GM12878 (cell line): ENCODE measurements around the gene LRRC51. TPM values are rescaled to one million over a fixed set of nuclear protein-coding genes. Genes with fewer than 3 reads are reported as not detected.

Experiments used
- ATAC-seq: fragments of 200-7000 bp; cut with Tn5 transposase; 3 replicates; pipeline ENCODE4 v1.9.1; 2020; ENCODE audit warnings: mild to moderate bottlenecking, moderate library complexity
- BruUV-seq: library from RNA; stranded (reverse); fragments of 400-500 nt; replicated peaks from 2 replicates; lab custom pipeline; 2021; lab: Mats Ljungman, UMichigan
- CTCF ChIA-PET: fragments of 300-600 bp; sonication (Branson Sonifier 250); formaldehyde crosslinking; extraction: SDS; loops from one replicate; lab custom pipeline; 2021; ENCODE audit warnings: inconsistent platforms; lab: Yijun Ruan, JAX
- POLR2A ChIA-PET: fragments of 350-600 bp; formaldehyde crosslinking; extraction: SDS; loops from one replicate; lab custom pipeline; 2021; ENCODE audit warnings: inconsistent platforms; lab: Charles Lee
- RAD21 ChIA-PET: fragments of 300-600 bp; sonication (Branson Sonifier 250); formaldehyde crosslinking; loops from one replicate; lab custom pipeline; 2023; ENCODE audit warnings: antibody characterized with exemption; ENCODE audit not compliant: unreplicated experiment; lab: Charles Lee
- SMC1A ChIA-PET: fragments of 300-600 bp; sonication (Branson Sonifier 250); formaldehyde crosslinking; loops from one replicate; lab custom pipeline; 2023; ENCODE audit not compliant: unreplicated experiment, uncharacterized antibody; lab: Charles Lee
- DNase-seq: peaks from one replicate; pipeline ENCODE4 v3.0.0-alpha.2; 2011; ENCODE audit warnings: low read depth, low spot score
- FAIRE-seq: peaks from 3 replicates; lab custom pipeline; 2011; peaks lifted over from hg19 to GRCh38; lab: Jason Lieb, UNC
- H2AFZ ChIP-seq: 2 replicates; pipeline ENCODE4 v1.6.0; 2011; ENCODE audit warnings: low read depth, low read length, control low read depth; ENCODE audit not compliant: control insufficient read depth
- H3K27ac ChIP-seq: 2 replicates; pipeline ENCODE4 v1.5.1; 2011; ENCODE audit warnings: control low read depth; ENCODE audit not compliant: control insufficient read depth, insufficient read depth
- H3K27me3 ChIP-seq, 2 experiments: replicated peaks in 1 of 2; 2 replicates each; pipeline versions ENCODE4 v1.6.0 to v1.6.1; 2011; ENCODE audit warnings: low read length in 1 of 2; ENCODE audit not compliant: control insufficient read depth in 2 of 2, insufficient read depth in 2 of 2
- H3K36me3 ChIP-seq, 2 experiments: 2 replicates each; pipeline ENCODE4 v1.5.1; 2011; ENCODE audit warnings: low read length in 1 of 2; ENCODE audit not compliant: control insufficient read depth in 2 of 2, insufficient read depth in 2 of 2
- H3K4me1 ChIP-seq: 2 replicates; pipeline ENCODE4 v1.6.1; 2011; ENCODE audit warnings: mild to moderate bottlenecking, low read length, moderate library complexity, mixed read lengths; ENCODE audit not compliant: control insufficient read depth, insufficient read depth
- H3K4me2 ChIP-seq: 2 replicates; pipeline ENCODE4 v1.6.0; 2011; ENCODE audit warnings: control low read depth; ENCODE audit not compliant: control insufficient read depth, insufficient read depth
- H3K4me3 ChIP-seq: fragments of 200-600 bp; sonication (generic); 2 replicates; pipeline ENCODE4 v1.5.1; 2016
- H3K79me2 ChIP-seq: 2 replicates; pipeline ENCODE4 v1.6.0; 2011; ENCODE audit warnings: low read length; ENCODE audit not compliant: control insufficient read depth, insufficient read depth
- H3K9ac ChIP-seq: 2 replicates; pipeline ENCODE4 v1.8.0; 2011; ENCODE audit warnings: low read length, control low read depth, mixed read lengths; ENCODE audit not compliant: control insufficient read depth, insufficient read depth
- H3K9me3 ChIP-seq: replicated peaks from 3 replicates; pipeline ENCODE4 v1.5.1; 2011; ENCODE audit warnings: mild to moderate bottlenecking, low read length; ENCODE audit not compliant: control insufficient read depth, insufficient read depth
- H4K20me1 ChIP-seq: 2 replicates; pipeline ENCODE4 v1.6.0; 2011; ENCODE audit not compliant: control insufficient read depth, insufficient read depth
- DPF2 ChIP-seq: fragments of 450-650 bp; IDR thresholded peaks from 2 replicates; pipeline ENCODE4 v1.6.1; 2017; ENCODE audit warnings: mild to moderate bottlenecking
- HDAC6 ChIP-seq: fragments of 200-600 bp; sonication (generic); IDR thresholded peaks from one replicate; pipeline ENCODE4 v1.8.0; 2017; ENCODE audit warnings: antibody characterized with exemption; ENCODE audit not compliant: unreplicated experiment
- MTA3 ChIP-seq: IDR thresholded peaks from 2 replicates; pipeline ENCODE4 v1.6.1; 2012; ENCODE audit warnings: low read length, inconsistent platforms, borderline replicate concordance
- NRF1 ChIP-seq: conservative IDR thresholded peaks from 2 replicates; pipeline ENCODE4 v1.6.1; 2011; ENCODE audit warnings: mild to moderate bottlenecking, low read depth, low read length, improper control_type of control experiment
- SIX5 ChIP-seq: IDR thresholded peaks from 2 replicates; pipeline ENCODE4 v1.6.1; 2011; ENCODE audit warnings: mild to moderate bottlenecking, low read depth, low read length, moderate library complexity; ENCODE audit not compliant: severe bottlenecking
- SMAD1 ChIP-seq: fragments of 450-650 bp; IDR thresholded peaks from 2 replicates; pipeline ENCODE4 v1.6.1; 2018; ENCODE audit warnings: mild to moderate bottlenecking, low read depth; ENCODE audit not compliant: partially characterized antibody
- SUPT20H ChIP-seq: IDR thresholded peaks from 2 replicates; pipeline ENCODE4 v1.6.1; 2011; ENCODE audit warnings: low read depth, mild to moderate bottlenecking, low read length, moderate library complexity, borderline replicate concordance; ENCODE audit not compliant: control insufficient read depth
- TAF1 ChIP-seq: IDR thresholded peaks from 2 replicates; pipeline ENCODE4 v1.6.1; 2011; ENCODE audit warnings: mild to moderate bottlenecking, low read depth, low read length, borderline replicate concordance
- TCF3 ChIP-seq: IDR thresholded peaks from 2 replicates; pipeline ENCODE4 v1.6.1; 2012; ENCODE audit warnings: low read depth, mild to moderate bottlenecking, low read length, borderline replicate concordance; ENCODE audit not compliant: insufficient read depth
- TCF7 ChIP-seq: IDR thresholded peaks from 2 replicates; pipeline ENCODE4 v1.6.1; 2014; ENCODE audit warnings: antibody characterized with exemption, borderline replicate concordance
- ZNF217 ChIP-seq: fragments of 450-650 bp; IDR thresholded peaks from 2 replicates; pipeline ENCODE4 v1.6.1; 2017; ENCODE audit warnings: antibody characterized with exemption, mild to moderate bottlenecking
- ZNF384 ChIP-seq: IDR thresholded peaks from 2 replicates; pipeline ENCODE4 v1.6.1; 2012; ENCODE audit warnings: low read depth, mild to moderate bottlenecking, low read length, improper control_type of control experiment, borderline replicate concordance
- WGBS: methylation state at CpG from one replicate; pipeline ENCODE4 v1.1.6; 2016; ENCODE audit warnings: low lambda C conversion rate; ENCODE audit not compliant: insufficient replicate concordance, insufficient coverage; ENCODE audit errors: missing lambda C conversion rate; 5-methylcytosine and 5-hydroxymethylcytosine counted together
- in situ Hi-C: fragments of 300-500 bp; cut with MboI; formaldehyde crosslinking; loops from 9 replicates; pipeline ENCODE4 v1.14.3; 2018; ENCODE audit warnings: mixed read lengths
- intact Hi-C: fragments of 100-400 bp; cut with micrococcal nuclease; formaldehyde crosslinking; loops from one replicate; pipeline ENCODE4 v1.14.2; 2022; ENCODE audit not compliant: unreplicated experiment
- polyA plus RNA-seq, 11 experiments: library from polyadenylated mRNA; depleted of rRNA in 4 of 11; unstranded in 6 of 11; stranded (reverse) in 5 of 11; fragments of >200 nt; fragmentation: Nextera tagmentation in 4 of 11; fragmentation: Illumina TruSeq in 1 of 11; extraction: Ambion mirVana in 4 of 11; extraction: Trizol in 1 of 11; gene quantifications; 1 replicate in 1 of 11; 2 replicates in 10 of 11; pipeline versions ENCODE4 v1.2.1 to v1.2.3, GENCODE V29; 2011 to 2016; ENCODE audit warnings: inconsistent platforms in 2 of 11, missing spikeins in 2 of 11, low read depth in 1 of 11
- total RNA-seq, 4 experiments: library from RNA; depleted of rRNA in 3 of 4; stranded (reverse); fragments of >200 nt in 3 of 4; fragmentation: Illumina TruSeq in 1 of 4; extraction: Trizol in 1 of 4; gene quantifications; 2 replicates each; pipeline versions ENCODE4 v1.2.1 to v1.2.3, GENCODE V29; 2013 to 2021
- TF ChIP-seq, protein P1 (sequence below): fragments of 450-650 bp; IDR thresholded peaks from 2 replicates; pipeline ENCODE4 v1.6.1; 2014; ENCODE audit warnings: mild to moderate bottlenecking
- TF ChIP-seq, protein P2 (sequence below): fragments of 450-650 bp; IDR thresholded peaks from 2 replicates; pipeline ENCODE4 v1.6.1; 2017; ENCODE audit warnings: mild to moderate bottlenecking, moderate library complexity
- TF ChIP-seq, protein P3 (sequence below): fragments of 150-350 bp; IDR thresholded peaks from 2 replicates; pipeline ENCODE4 v1.6.1; 2016; ENCODE audit warnings: low read depth, low read length

LRRC51 gene
- total and polyA plus RNA-seq, 10 of the 15 experiments (the other 5 are each of a cell fraction or from before 2014, with no cell fraction given), result 2.6 to 8.6 (median 5.4) TPM

DNA sequence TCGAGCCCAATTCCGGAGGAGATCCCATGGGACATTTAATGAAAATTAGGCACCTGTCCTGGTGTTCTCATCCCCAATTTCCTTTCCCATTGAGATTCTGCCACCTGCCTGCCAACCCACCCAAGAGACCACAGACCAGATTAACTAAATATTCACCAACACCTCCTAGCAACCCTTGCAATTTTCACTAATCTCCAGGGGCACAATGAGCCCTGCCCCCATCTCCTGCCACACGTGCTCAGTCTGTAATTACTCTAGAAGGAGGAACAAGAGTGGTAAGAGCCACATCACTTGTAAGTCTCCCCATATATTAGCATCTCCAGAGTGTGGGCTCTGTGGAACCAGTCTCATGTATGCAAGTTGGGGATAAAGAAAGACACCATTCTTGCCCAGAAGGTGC lies 44.0 kb upstream of the LRRC51 start:
- Histone ChIP-seq H3K9me3 (no peaks in the 10 kb centered on the region), H3K27me3 (no peaks in the 10 kb centered on the region), H2AFZ (no peak overlapping the region), H4K20me1 (no peaks in the 10 kb centered on the region), H3K4me1 (peaks cover 27% of the 10 kb centered on the region), H3K4me3 (no peak overlapping the region), H3K27ac (no peak overlapping the region), H3K9ac (no peak overlapping the region), H3K4me2 (peak overlapping the region; percentile 7; the same call in 1 of the 2 replicates), H3K79me2 (peaks cover 59% of the 10 kb centered on the region), H3K36me3 (peaks cover 2 to 21% of the 10 kb centered on the region in 2 experiments)
- intact Hi-C loops (no loop called here), in situ Hi-C loops (no loop called here)
- POLR2A ChIA-PET, result interaction anchor here (1.0 to 1.5 kb wide), 2 partner anchors 32 to 66 kb away, joined by 3 to 4 read pairs; partner anchors contain the start of gene LAMTOR1
- 65% methylated on average over 3 of the region's 3 CpGs for WGBS
- FAIRE-seq (no peak), ATAC-seq (no peak), DNase-seq (no peak)
- BruUV-seq, result no TSS peak
- RAD21 ChIA-PET, result interaction anchor here (1.3 to 4.7 kb wide), 3 partner anchors 11 to 34 kb away, joined by 4 to 46 read pairs (median 6); no protein-coding TSS in a partner anchor
- SMC1A ChIA-PET, result interaction anchor here (1.2 kb wide), 1 partner anchor 55 kb away, joined by 4 read pairs; no protein-coding TSS in a partner anchor
- CTCF ChIA-PET, result interaction anchor here (1.3 to 18.1 kb wide), 4 partner anchors 12 to 59 kb away, joined by 3 to 416 read pairs (median 7); partner anchors contain the start of gene LAMTOR1
- TF ChIP-seq TAF1, result no peak
- no peak for TF ChIP-seq ZNF217
- no peak for TF ChIP-seq ZNF384
- TF ChIP-seq TCF3, result no peak
- TF ChIP-seq TCF7, result no peak
- TF ChIP-seq HDAC6, result no peak
- TF ChIP-seq MTA3, result no peak
- TF ChIP-seq SUPT20H, result no peak
- TF ChIP-seq, protein P1, sequence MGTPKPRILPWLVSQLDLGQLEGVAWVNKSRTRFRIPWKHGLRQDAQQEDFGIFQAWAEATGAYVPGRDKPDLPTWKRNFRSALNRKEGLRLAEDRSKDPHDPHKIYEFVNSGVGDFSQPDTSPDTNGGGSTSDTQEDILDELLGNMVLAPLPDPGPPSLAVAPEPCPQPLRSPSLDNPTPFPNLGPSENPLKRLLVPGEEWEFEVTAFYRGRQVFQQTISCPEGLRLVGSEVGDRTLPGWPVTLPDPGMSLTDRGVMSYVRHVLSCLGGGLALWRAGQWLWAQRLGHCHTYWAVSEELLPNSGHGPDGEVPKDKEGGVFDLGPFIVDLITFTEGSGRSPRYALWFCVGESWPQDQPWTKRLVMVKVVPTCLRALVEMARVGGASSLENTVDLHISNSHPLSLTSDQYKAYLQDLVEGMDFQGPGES, result no peak
- TF ChIP-seq DPF2, result no peak
- TF ChIP-seq, protein P2, sequence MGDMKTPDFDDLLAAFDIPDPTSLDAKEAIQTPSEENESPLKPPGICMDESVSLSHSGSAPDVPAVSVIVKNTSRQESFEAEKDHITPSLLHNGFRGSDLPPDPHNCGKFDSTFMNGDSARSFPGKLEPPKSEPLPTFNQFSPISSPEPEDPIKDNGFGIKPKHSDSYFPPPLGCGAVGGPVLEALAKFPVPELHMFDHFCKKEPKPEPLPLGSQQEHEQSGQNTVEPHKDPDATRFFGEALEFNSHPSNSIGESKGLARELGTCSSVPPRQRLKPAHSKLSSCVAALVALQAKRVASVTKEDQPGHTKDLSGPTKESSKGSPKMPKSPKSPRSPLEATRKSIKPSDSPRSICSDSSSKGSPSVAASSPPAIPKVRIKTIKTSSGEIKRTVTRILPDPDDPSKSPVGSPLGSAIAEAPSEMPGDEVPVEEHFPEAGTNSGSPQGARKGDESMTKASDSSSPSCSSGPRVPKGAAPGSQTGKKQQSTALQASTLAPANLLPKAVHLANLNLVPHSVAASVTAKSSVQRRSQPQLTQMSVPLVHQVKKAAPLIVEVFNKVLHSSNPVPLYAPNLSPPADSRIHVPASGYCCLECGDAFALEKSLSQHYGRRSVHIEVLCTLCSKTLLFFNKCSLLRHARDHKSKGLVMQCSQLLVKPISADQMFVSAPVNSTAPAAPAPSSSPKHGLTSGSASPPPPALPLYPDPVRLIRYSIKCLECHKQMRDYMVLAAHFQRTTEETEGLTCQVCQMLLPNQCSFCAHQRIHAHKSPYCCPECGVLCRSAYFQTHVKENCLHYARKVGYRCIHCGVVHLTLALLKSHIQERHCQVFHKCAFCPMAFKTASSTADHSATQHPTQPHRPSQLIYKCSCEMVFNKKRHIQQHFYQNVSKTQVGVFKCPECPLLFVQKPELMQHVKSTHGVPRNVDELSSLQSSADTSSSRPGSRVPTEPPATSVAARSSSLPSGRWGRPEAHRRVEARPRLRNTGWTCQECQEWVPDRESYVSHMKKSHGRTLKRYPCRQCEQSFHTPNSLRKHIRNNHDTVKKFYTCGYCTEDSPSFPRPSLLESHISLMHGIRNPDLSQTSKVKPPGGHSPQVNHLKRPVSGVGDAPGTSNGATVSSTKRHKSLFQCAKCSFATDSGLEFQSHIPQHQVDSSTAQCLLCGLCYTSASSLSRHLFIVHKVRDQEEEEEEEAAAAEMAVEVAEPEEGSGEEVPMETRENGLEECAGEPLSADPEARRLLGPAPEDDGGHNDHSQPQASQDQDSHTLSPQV, result no peak
- TF ChIP-seq, protein P3, sequence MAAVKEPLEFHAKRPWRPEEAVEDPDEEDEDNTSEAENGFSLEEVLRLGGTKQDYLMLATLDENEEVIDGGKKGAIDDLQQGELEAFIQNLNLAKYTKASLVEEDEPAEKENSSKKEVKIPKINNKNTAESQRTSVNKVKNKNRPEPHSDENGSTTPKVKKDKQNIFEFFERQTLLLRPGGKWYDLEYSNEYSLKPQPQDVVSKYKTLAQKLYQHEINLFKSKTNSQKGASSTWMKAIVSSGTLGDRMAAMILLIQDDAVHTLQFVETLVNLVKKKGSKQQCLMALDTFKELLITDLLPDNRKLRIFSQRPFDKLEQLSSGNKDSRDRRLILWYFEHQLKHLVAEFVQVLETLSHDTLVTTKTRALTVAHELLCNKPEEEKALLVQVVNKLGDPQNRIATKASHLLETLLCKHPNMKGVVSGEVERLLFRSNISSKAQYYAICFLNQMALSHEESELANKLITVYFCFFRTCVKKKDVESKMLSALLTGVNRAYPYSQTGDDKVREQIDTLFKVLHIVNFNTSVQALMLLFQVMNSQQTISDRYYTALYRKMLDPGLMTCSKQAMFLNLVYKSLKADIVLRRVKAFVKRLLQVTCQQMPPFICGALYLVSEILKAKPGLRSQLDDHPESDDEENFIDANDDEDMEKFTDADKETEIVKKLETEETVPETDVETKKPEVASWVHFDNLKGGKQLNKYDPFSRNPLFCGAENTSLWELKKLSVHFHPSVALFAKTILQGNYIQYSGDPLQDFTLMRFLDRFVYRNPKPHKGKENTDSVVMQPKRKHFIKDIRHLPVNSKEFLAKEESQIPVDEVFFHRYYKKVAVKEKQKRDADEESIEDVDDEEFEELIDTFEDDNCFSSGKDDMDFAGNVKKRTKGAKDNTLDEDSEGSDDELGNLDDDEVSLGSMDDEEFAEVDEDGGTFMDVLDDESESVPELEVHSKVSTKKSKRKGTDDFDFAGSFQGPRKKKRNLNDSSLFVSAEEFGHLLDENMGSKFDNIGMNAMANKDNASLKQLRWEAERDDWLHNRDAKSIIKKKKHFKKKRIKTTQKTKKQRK, result no peak
- TF ChIP-seq NRF1, result no peak
- TF ChIP-seq SMAD1, result no peak
- no peak for TF ChIP-seq SIX5
